H9 (cell line): Measurements from ENCODE around the gene RAET1L. TPM values are rescaled to one million over a fixed set of nuclear protein-coding genes. Genes with fewer than 3 reads are reported as not detected.

Source experiments
- DNase-seq: peaks from one replicate; pipeline ENCODE4 v3.0.0-alpha.2; 2017
- H2AFZ ChIP-seq: one replicate; pipeline ENCODE4 v1.6.1; 2013; ENCODE audit warnings: mild to moderate bottlenecking, low read length, control low read depth, moderate library complexity
- H2AK5ac ChIP-seq: 2 replicates; pipeline ENCODE4 v1.6.1; 2013; ENCODE audit warnings: low read length, control low read depth, mixed read lengths; ENCODE audit not compliant: insufficient read length
- H2BK120ac ChIP-seq: one replicate; pipeline ENCODE4 v1.6.1; 2013; ENCODE audit warnings: low read depth, mild to moderate bottlenecking, low read length, control low read depth, inconsistent platforms; ENCODE audit not compliant: poor library complexity, severe bottlenecking
- H2BK12ac ChIP-seq: 2 replicates; pipeline ENCODE4 v1.6.1; 2013; ENCODE audit warnings: low read length, control low read depth, mixed read lengths, low read depth; ENCODE audit not compliant: insufficient read length
- H2BK15ac ChIP-seq: 2 replicates; pipeline ENCODE4 v1.6.1; 2013; ENCODE audit warnings: low read depth, low read length, control low read depth
- H2BK20ac ChIP-seq: one replicate; pipeline ENCODE4 v1.6.1; 2013; ENCODE audit warnings: low read depth, mild to moderate bottlenecking, low read length, control low read depth, inconsistent platforms; ENCODE audit not compliant: poor library complexity, severe bottlenecking
- H2BK5ac ChIP-seq: 2 replicates; pipeline ENCODE4 v1.6.1; 2013; ENCODE audit warnings: low read length, control low read depth, mixed read lengths; ENCODE audit not compliant: insufficient read length
- H3K14ac ChIP-seq: 2 replicates; pipeline ENCODE4 v1.6.1; 2013; ENCODE audit warnings: low read length, control low read depth; ENCODE audit not compliant: insufficient read depth
- H3K18ac ChIP-seq: 2 replicates; pipeline ENCODE4 v1.6.1; 2013; ENCODE audit warnings: low read depth, mild to moderate bottlenecking, mixed read lengths, low read length, control low read depth; ENCODE audit not compliant: insufficient read length
- H3K23ac ChIP-seq: 2 replicates; pipeline ENCODE4 v1.6.1; 2013; ENCODE audit warnings: low read length, control low read depth, mixed read lengths, low read depth; ENCODE audit not compliant: insufficient read length
- H3K23me2 ChIP-seq: 2 replicates; pipeline ENCODE4 v1.6.1; 2013; ENCODE audit warnings: low read depth, mild to moderate bottlenecking, mixed read lengths, low read length, control low read depth; ENCODE audit not compliant: insufficient read length, poor library complexity, severe bottlenecking
- H3K27ac ChIP-seq: 2 replicates; pipeline ENCODE4 v1.5.1; 2013; ENCODE audit warnings: low read length, control low read depth, mixed read lengths, low read depth; ENCODE audit not compliant: insufficient read length
- H3K27me3 ChIP-seq: 2 replicates; pipeline ENCODE4 v1.6.1; 2013; ENCODE audit warnings: low read length, control low read depth, inconsistent platforms; ENCODE audit not compliant: insufficient read depth
- H3K4ac ChIP-seq: 2 replicates; pipeline ENCODE4 v1.6.1; 2013; ENCODE audit warnings: low read depth, mild to moderate bottlenecking, control low read depth, inconsistent platforms, low read length, moderate library complexity
- H3K4me1 ChIP-seq: 2 replicates; pipeline ENCODE4 v1.6.1; 2013; ENCODE audit warnings: low read length, control low read depth, inconsistent platforms; ENCODE audit not compliant: insufficient read depth
- H3K4me2 ChIP-seq: 2 replicates; pipeline ENCODE4 v1.6.1; 2013; ENCODE audit warnings: low read length, control low read depth, mixed read lengths; ENCODE audit not compliant: insufficient read length, insufficient read depth
- H3K56ac ChIP-seq: 2 replicates; pipeline ENCODE4 v1.6.1; 2013; ENCODE audit warnings: low read depth, mild to moderate bottlenecking, mixed read lengths, low read length, control low read depth; ENCODE audit not compliant: insufficient read length
- H3K79me1 ChIP-seq: 2 replicates; pipeline ENCODE4 v1.6.1; 2013; ENCODE audit warnings: low read depth, mild to moderate bottlenecking, moderate library complexity, low read length, control low read depth, inconsistent platforms; ENCODE audit not compliant: insufficient read depth, poor library complexity, severe bottlenecking
- H3K79me2 ChIP-seq: 2 replicates; pipeline ENCODE4 v1.6.1; 2013; ENCODE audit warnings: low read length, control low read depth, inconsistent platforms; ENCODE audit not compliant: insufficient read depth
- H3K9ac ChIP-seq: 2 replicates; pipeline ENCODE4 v1.6.1; 2013; ENCODE audit warnings: low read length, control low read depth, mixed read lengths; ENCODE audit not compliant: insufficient read length; ENCODE audit errors: extremely low read depth
- H3K9me3 ChIP-seq: one replicate; pipeline ENCODE4 v1.6.1; 2013; ENCODE audit warnings: low read depth, low read length, inconsistent platforms; ENCODE audit not compliant: control insufficient read depth
- H3T11ph ChIP-seq: one replicate; pipeline ENCODE4 v1.6.1; 2013; ENCODE audit warnings: mild to moderate bottlenecking, low read length, control low read depth, inconsistent platforms
- H4K20me1 ChIP-seq: one replicate; pipeline ENCODE4 v1.6.1; 2013; ENCODE audit not compliant: control insufficient read depth, insufficient read length, insufficient read depth
- H4K5ac ChIP-seq: 2 replicates; pipeline ENCODE4 v1.6.1; 2013; ENCODE audit warnings: low read depth, mild to moderate bottlenecking, mixed read lengths, low read length, control low read depth; ENCODE audit not compliant: insufficient read length
- H4K8ac ChIP-seq: replicated peaks from 2 replicates; pipeline ENCODE4 v1.6.1; 2013; ENCODE audit warnings: low read length, control low read depth, mixed read lengths, low read depth; ENCODE audit not compliant: insufficient read length
- H4K91ac ChIP-seq: 2 replicates; pipeline ENCODE4 v1.6.1; 2013; ENCODE audit warnings: low read depth, mild to moderate bottlenecking, moderate library complexity, mixed read lengths, low read length, control low read depth; ENCODE audit not compliant: insufficient read length
- H3K27ac Mint-ChIP-seq, 3 experiments: 2 replicates in 2 of 3; 3 replicates in 1 of 3; pipeline ENCODE4 v1.8.0; 2020 to 2021; ENCODE audit warnings: mixed read lengths in 3 of 3, mild to moderate bottlenecking in 1 of 3, moderate library complexity in 1 of 3
- H3K27me3 Mint-ChIP-seq: 2 replicates; pipeline ENCODE4 v1.8.0; 2021; ENCODE audit warnings: low read depth, mild to moderate bottlenecking, moderate library complexity, mixed read lengths
- H3K36me3 Mint-ChIP-seq, 3 experiments: 2 replicates in 2 of 3; 3 replicates in 1 of 3; pipeline ENCODE4 v1.8.0; 2020 to 2021; ENCODE audit warnings: low read depth in 3 of 3, mixed read lengths in 3 of 3; ENCODE audit not compliant: insufficient read depth in 1 of 3
- H3K4me1 Mint-ChIP-seq, 2 experiments: 2 replicates each; pipeline ENCODE4 v1.8.0; 2020; ENCODE audit warnings: mixed read lengths in 2 of 2
- H3K4me3 Mint-ChIP-seq, 2 experiments: 2 replicates in 1 of 2; 3 replicates in 1 of 2; pipeline ENCODE4 v1.8.0; 2020 to 2021; ENCODE audit warnings: mild to moderate bottlenecking in 2 of 2, mixed read lengths in 2 of 2, moderate library complexity in 1 of 2
- H3K9me3 Mint-ChIP-seq, 2 experiments: 2 replicates in 1 of 2; 3 replicates in 1 of 2; pipeline ENCODE4 v1.8.0; 2020; ENCODE audit warnings: mild to moderate bottlenecking in 2 of 2, mixed read lengths in 2 of 2, moderate library complexity in 1 of 2
- WGBS: extraction: QIAGEN DNeasy Blood & Tissue Kit; methylation state at CpG from one replicate; pipeline ENCODE4 v1.1.7; 2013; ENCODE audit warnings: missing lambda C conversion rate, low lambda C conversion rate, mixed read lengths; ENCODE audit not compliant: insufficient read length; ENCODE audit errors: extremely low coverage; 5-methylcytosine and 5-hydroxymethylcytosine counted together
- total RNA-seq: library from RNA; stranded (reverse); gene quantifications from 2 replicates; pipeline ENCODE4 v1.2.1, GENCODE V29; 2021
- TF ChIP-seq, protein P1 (sequence below): fragments of 200-600 bp; sonication (generic); conservative IDR thresholded peaks from 3 replicates; pipeline ENCODE4 v1.8.0; 2021; ENCODE audit warnings: antibody characterized with exemption, mild to moderate bottlenecking

RAET1L gene
- total RNA-seq, 1 experiment from 2014 or later, result not detected

- H4K5ac ChIP-seq, result no peak overlapping the region
- H3K4me1 ChIP-seq, result no peaks in the 10 kb centered on the region
- no peak overlapping the region for H3K4me2 ChIP-seq
- DNase-seq, result no peak
- H2BK5ac ChIP-seq, result no peak overlapping the region
- H3K23ac ChIP-seq, result no peak overlapping the region
- no peaks in the 10 kb centered on the region; a peak in 2 of 7 replicates for H3K36me3 Mint-ChIP-seq
- no peak overlapping the region for H2BK15ac ChIP-seq
- H3K27me3 ChIP-seq, result peaks cover 76% of the 10 kb centered on the region
- H3K9me3 Mint-ChIP-seq, result peaks cover 0 to 11% of the 10 kb centered on the region in 2 experiments; a peak in 2 of 5 replicates
- H2BK120ac ChIP-seq, result no peak overlapping the region
- H3K27ac ChIP-seq, result no peak overlapping the region
- H3K4me1 Mint-ChIP-seq, result peaks cover 13 to 28% of the 10 kb centered on the region in 2 experiments
- no peaks in the 10 kb centered on the region for H3K79me1 ChIP-seq
- peaks cover 3% of the 10 kb centered on the region for H3K23me2 ChIP-seq
- H3K27me3 Mint-ChIP-seq, result peaks cover 99% of the 10 kb centered on the region
- no CpG with 5 or more reads among the region's 5 CpGs for WGBS
- H2BK12ac ChIP-seq, result no peak overlapping the region
- H2AFZ ChIP-seq, result no peak overlapping the region
- H3K9ac ChIP-seq, result no peak overlapping the region
- no peak overlapping the region for H3K18ac ChIP-seq
- H2AK5ac ChIP-seq, result no peak overlapping the region
- H3K56ac ChIP-seq, result no peak overlapping the region
- H3K14ac ChIP-seq, result no peak overlapping the region
- TF ChIP-seq, protein P1, sequence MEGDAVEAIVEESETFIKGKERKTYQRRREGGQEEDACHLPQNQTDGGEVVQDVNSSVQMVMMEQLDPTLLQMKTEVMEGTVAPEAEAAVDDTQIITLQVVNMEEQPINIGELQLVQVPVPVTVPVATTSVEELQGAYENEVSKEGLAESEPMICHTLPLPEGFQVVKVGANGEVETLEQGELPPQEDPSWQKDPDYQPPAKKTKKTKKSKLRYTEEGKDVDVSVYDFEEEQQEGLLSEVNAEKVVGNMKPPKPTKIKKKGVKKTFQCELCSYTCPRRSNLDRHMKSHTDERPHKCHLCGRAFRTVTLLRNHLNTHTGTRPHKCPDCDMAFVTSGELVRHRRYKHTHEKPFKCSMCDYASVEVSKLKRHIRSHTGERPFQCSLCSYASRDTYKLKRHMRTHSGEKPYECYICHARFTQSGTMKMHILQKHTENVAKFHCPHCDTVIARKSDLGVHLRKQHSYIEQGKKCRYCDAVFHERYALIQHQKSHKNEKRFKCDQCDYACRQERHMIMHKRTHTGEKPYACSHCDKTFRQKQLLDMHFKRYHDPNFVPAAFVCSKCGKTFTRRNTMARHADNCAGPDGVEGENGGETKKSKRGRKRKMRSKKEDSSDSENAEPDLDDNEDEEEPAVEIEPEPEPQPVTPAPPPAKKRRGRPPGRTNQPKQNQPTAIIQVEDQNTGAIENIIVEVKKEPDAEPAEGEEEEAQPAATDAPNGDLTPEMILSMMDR, result no peak
- no peaks in the 10 kb centered on the region for H4K20me1 ChIP-seq
- no peaks in the 10 kb centered on the region for H3K9me3 ChIP-seq
- H3K4ac ChIP-seq, result no peak overlapping the region
- H3K79me2 ChIP-seq, result no peaks in the 10 kb centered on the region
- H4K91ac ChIP-seq, result no peak overlapping the region
- no peak overlapping the region for H4K8ac ChIP-seq
- H3T11ph ChIP-seq, result no peak overlapping the region
- H2BK20ac ChIP-seq, result no peak overlapping the region
- H3K4me3 Mint-ChIP-seq, result no peak overlapping the region
- H3K27ac Mint-ChIP-seq, result no peak overlapping the region
These were observed 40.6 kb downstream of the RAET1L start for GRCh38 chr6:149984773-149985172.
